NT2/D1 (cell line): ENCODE results near the gene CYP3A7.

Experiments used
- YY1 ChIP-seq: IDR thresholded peaks from 2 replicates; pipeline ENCODE4 v1.6.1; 2011; ENCODE audit not compliant: insufficient read length, insufficient read depth
- ZNF274 ChIP-seq: IDR thresholded peaks from 2 replicates; pipeline ENCODE4 v1.6.1; 2011; ENCODE audit warnings: mild to moderate bottlenecking, low read depth, low read length

DNA sequence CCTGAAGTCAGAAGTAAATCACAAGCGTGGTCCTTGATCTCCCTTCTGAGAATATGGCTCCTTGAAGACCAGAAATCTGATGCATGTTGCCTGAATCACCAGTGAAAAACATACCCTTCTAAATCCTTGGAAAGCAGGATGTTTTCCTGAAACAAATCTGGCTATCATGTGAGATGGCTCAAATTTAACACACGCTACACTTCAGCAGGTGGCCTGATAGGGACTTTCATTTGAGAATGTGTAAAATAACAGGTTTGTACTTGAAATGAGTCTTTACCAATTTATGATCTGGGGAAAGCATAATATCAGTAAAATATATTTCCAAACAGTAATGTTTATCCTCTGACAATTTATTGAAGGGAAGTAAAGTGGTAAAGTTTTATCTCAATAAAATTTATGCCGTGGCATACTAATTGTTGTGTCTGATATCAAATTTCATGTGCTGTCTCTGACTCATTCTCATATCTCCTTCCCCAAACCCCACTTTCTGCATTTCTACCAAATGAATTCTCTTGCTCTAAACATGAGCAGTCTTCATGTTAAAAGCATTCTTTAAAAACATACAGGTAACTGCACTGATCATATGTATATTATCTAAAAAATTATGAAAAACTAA is 31.6 kb upstream of the CYP3A7 start:
- TF ChIP-seq YY1 = no peak
- TF ChIP-seq ZNF274 = no peak
